Activated CD8-positive, alpha-beta memory T cell treated with anti-CD3 and anti-CD28 coated beads for 36 hours (primary cell): Measurements from ENCODE around the gene SLIT3. TPM values are rescaled to one million over a fixed set of nuclear protein-coding genes. Genes with fewer than 3 reads are reported as not detected.

Experiments
- CTCF ChIA-PET: fragments of 350-600 bp; sonication (Branson Sonifier 250); formaldehyde crosslinking; loops from one replicate; lab custom pipeline; 2021; ENCODE audit warnings: antibody characterized with exemption; lab: Charles Lee
- POLR2A ChIA-PET: fragments of 350-600 bp; sonication (Branson Sonifier 250); formaldehyde crosslinking; loops from one replicate; lab custom pipeline; 2021; ENCODE audit warnings: antibody characterized with exemption; lab: Charles Lee
- total RNA-seq, 2 experiments: library from RNA; stranded (reverse); gene quantifications; one replicate each; pipeline ENCODE4 v1.2.3, GENCODE V29; 2021

Gene SLIT3
- total RNA-seq, 2 experiments from 2014 or later: 0.50 to 0.76 TPM

GRCh38 chr5:169190849-169191248 is 110.1 kb downstream of the SLIT3 start:
- POLR2A ChIA-PET: no interaction called here
- CTCF ChIA-PET: no interaction called here

DNA sequence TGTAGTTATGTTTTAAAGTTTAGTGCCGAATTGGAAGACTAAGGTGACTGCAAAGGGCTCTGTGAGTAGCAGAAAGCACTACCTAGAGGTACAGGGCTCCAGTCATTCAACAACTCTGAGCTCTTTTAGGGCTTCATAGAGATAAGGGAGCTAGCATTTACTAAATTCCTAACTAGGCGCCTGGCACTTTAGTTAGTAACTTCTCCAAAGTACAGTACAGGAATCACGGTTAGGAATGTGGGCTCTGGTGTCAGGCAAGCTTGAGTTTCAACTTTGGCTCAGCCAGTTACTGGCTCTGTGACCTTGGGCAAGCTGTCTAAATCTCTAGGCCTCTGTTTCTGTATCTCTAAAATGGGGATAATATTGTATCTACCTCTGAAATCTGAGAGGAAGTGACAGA is 115.3 kb downstream of the SLIT3 start:
- ChIA-PET POLR2A (no interaction called here), CTCF (no interaction called here)

DNA sequence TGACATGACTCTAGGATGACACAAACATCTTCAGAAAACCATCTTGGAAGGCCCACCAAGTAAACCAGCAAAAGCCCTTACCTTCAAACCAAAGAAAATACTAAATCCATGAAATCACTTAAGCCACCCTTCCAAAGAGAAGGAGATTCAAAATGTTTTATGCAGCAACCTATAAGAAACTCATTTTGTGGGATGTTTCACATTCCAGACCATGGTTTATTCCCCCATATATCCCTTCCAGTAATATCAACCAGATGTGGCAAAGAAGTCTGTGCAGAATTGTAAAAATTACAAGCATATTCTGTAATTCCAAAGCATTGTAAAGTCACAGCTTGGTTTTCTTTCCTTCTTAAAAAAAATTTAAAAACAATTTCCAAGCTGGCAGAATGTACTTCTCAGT is 117.4 kb downstream of the SLIT3 start:
- ChIA-PET POLR2A (no interaction called here), CTCF (no interaction called here)

DNA sequence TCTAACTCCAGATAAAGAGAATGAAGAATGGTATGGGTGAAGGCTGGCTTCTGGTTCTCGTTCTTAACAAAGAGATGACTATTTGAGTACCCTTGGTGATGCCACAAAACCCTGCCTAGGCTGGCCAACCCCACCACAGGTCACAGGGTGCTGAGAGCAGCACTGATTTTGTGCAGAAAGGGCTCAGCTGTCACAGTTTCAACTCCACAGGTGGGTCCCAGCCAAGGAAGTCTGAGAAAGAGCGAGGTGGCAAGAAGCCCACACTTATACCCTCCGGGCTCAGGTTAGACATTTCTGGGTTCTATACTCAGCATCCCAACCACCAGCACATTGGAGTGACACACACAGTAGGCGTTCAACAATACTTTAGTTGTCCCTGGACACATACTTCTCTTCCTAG is 118.1 kb downstream of the SLIT3 start:
- ChIA-PET POLR2A (no interaction called here), CTCF (no interaction called here)

DNA sequence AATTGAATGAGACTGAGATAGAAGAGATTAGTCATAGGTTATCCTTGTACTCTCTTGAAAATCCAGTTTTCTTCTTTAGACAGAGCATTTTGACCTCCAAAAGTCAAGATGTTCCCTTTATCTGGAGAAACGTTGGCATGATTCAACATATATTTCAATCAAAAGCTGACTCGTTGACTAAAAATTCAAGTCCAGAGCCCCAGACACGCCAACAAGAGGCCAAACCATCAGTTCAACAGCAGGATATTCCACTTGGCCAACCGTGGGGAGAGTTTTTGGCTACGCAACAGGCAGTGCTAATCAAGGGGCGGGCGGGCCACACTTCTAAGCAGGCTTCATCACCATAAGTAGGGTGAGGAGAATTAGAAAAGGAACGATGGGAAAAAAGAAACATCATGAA is 119.1 kb downstream of the SLIT3 start:
- CTCF ChIA-PET: no interaction called here
- POLR2A ChIA-PET: no interaction called here

GRCh38 chr5:169178754-169179153 is 122.2 kb downstream of the SLIT3 start:
- ChIA-PET POLR2A (no interaction called here), CTCF (no interaction called here)

GRCh38 chr5:169178274-169178673 is 122.7 kb downstream of the SLIT3 start:
- ChIA-PET CTCF (no interaction called here), POLR2A (no interaction called here)

- CTCF ChIA-PET: no interaction called here
- POLR2A ChIA-PET: no interaction called here
Observed at GRCh38 chr5:169176709-169177694, 123.9 kb downstream of the SLIT3 start.

GRCh38 chr5:169175733-169176132 is 125.2 kb downstream of the SLIT3 start:
- POLR2A ChIA-PET: no interaction called here
- CTCF ChIA-PET: no interaction called here

GRCh38 chr5:169174923-169175322 is 126.0 kb downstream of the SLIT3 start:
- POLR2A ChIA-PET: no interaction called here

DNA sequence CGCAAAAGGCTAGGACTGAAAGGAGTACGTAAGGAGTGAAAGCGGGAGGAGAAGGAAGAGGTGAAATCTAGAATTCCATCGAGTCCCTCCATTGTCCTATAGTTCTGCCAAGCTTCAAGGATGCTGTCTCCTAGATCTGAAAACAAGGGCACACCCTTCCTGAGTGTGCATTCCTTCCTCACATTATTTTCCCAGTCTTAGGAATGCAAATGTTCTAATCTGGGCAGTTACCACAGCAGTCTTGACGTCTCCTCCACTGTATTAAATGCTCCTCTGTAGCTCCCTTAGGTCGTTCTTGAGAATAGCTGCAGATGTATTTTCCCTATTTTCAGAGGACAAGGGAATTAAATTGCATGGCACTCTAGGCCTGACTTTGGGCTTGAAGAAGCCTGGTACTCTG is 127.6 kb downstream of the SLIT3 start:
- ChIA-PET POLR2A (no interaction called here), CTCF (no interaction called here)

More at GRCh38 chr5:169174923-169175322, 126.0 kb downstream of the SLIT3 start:
- CTCF ChIA-PET: no interaction called here

- POLR2A ChIA-PET: no interaction called here
- CTCF ChIA-PET: no interaction called here
Observed at GRCh38 chr5:169171515-169171914, 129.4 kb downstream of the SLIT3 start.

DNA sequence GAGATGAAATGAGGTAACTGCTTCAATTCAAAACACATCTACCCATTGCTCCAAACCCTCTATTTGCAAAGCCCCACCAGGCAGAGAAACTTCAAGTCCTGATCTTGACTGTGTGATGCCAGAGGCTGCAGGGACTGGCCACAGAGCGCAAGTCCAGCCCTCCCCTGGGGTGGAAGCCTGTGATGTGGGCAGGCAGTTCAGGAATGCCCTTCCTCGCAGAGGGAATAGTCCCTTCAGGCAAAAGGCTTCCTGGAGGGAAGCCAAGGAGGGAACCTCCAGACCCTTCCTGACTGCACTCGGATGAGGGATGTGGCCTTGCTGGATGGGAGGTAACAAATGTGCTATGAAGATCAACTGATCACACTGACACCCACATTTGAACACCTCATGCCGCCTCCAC is 131.2 kb downstream of the SLIT3 start:
- POLR2A ChIA-PET: no interaction called here

DNA sequence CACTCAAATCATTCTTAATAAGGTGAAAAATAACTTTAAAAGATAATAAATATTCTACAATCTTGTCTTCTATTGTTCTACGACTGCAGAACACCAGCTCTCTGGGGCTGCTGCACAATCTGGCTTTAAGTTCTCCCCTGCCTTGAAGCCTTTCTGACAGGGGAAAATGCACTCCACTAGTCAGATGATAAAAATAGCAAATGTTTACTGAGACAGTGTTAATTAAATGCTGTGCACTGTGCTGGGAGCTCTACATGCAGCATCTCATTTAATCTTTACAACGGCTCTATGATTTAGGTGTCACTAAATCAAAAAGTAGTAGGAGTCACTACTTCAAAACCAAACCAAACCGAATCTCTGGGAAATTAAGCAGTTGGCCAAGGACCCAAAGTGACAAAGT is 132.7 kb downstream of the SLIT3 start:
- ChIA-PET CTCF (no interaction called here), POLR2A (no interaction called here)

More for the DNA sequence above, 131.2 kb downstream of the SLIT3 start:
- CTCF ChIA-PET: no interaction called here

DNA sequence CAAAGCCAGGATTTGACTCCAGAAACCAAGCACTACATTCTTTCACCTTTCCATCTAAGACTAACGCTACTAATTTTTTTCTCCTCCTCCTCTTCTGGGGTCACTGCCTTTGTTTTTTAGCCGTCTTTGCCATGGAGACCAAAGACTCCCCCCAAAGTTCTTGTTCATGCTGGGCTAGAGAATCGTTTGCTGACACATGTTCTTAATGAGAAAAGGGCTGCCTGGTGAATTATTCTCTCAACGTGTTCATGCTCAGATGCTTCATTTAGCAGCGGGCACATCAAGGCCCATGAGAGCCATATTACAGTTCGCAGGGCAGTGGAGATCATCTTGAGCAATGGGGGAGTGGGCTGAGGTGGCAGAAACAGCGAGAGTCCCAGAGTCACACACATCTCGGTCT is 134.9 kb downstream of the SLIT3 start:
- ChIA-PET POLR2A (no interaction called here), CTCF (no interaction called here)

DNA sequence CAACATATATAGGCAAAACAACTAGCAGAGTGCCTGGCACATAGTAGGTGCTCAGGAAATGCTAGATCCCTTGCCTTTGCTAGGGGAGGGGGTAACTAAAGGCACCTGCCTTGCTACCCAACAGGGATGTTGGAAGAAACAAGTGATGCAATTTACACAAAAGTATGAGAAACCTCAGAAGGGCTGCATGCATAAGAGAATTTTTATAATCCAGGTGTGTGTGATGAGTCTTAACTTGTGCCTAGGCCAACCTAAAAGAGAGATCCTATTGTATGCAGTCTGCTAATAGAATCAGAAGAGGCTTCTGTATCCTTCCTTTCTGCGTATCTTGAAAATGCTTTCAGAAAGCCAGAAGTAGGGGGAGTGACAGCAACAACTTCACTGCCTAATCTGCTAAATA is 135.9 kb downstream of the SLIT3 start:
- ChIA-PET POLR2A (no interaction called here), CTCF (no interaction called here)

DNA sequence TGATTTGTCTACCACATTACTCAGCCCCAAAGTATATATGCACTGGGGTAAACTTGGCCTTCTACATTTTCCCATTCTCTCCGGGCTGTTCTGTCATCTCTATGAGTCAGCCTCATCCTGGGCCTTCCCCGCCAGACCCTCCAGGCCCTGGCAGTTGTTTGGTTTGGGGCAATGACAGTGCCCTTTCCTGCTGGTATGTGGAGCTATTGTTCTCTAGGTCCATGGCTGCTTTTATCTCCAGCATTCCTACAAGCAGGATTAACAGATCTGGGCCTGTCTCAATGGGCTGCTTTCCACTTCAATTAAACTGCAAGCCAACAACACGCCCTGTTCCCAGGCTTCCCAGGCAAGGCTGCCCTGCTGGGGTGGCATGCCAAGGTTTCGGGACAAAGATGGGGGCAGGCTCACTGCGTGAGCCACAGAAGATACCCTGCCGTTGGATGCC is 136.4 kb downstream of the SLIT3 start:
- ChIA-PET POLR2A (no interaction called here), CTCF (no interaction called here)

DNA sequence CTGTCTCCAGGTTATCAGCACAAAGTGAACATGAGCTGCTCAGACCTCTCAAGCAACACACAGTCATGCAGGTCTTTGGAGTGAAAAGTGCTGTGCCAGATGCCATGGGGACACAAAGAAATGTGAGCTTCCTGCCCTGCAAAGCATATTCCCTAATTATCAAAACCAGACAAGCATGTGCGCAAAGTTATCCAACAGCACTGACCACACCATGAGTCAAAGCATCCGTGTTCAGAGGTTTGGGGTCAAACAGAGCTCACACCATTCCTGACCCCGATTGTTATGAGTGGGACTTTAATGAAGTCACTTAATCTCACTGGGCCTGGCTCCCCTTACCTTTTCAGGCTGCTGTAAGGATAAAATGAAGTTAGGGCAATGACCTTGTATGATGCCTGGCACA is 138.5 kb downstream of the SLIT3 start:
- POLR2A ChIA-PET: no interaction called here
- CTCF ChIA-PET: no interaction called here

GRCh38 chr5:169161022-169161680 is 139.8 kb downstream of the SLIT3 start:
- CTCF ChIA-PET: no interaction called here
- POLR2A ChIA-PET: no interaction called here

DNA sequence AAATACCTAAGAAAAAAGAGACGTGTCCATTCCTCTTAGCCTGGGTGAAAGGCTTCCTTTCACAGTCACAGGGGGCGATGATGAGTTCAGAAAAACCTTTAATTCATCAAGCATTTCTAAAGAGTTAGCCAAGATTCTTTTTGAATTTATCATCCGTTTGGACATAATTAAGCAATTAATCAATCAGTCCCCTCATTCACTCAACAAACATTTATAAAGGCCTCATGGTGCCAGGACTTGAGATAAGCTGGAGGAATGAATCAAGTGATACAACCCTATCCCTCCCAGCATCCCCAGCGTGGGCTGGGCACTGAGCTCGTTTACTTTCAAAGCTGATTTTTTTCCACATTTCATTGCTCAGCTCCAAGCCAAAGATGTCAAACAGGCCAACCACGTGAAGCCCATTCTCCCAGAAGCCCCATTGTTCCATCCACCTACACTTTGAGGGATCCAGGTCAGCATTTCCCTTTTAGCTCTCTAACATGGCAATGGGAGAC is 140.5 kb downstream of the SLIT3 start:
- ChIA-PET POLR2A (no interaction called here), CTCF (no interaction called here)

- POLR2A ChIA-PET: no interaction called here
Observed at GRCh38 chr5:169158764-169159163, 142.2 kb downstream of the SLIT3 start.

More at GRCh38 chr5:169158764-169159163, 142.2 kb downstream of the SLIT3 start:
- CTCF ChIA-PET: no interaction called here
